Adipose tissue (tissue), 3 donors: ENCODE data around the gene MYO5A. TPM values are rescaled to one million over a fixed set of nuclear protein-coding genes. Genes with fewer than 3 reads are reported as not detected.
"Not testable (repeated sequence)": the region's sequence is repeated elsewhere in the genome, so short reads cannot be mapped to it uniquely, and the experiment has no call there.

Source experiments
- H3K27ac ChIP-seq: one replicate; pipeline ENCODE4 v1.5.1; 2013; ENCODE audit warnings: low read depth, low read length
- WGBS, 3 donors: extraction: QIAGEN DNeasy Blood & Tissue Kit; methylation state at CpG; one replicate each; pipeline ENCODE4 v1.1.7; 2013; 5-methylcytosine and 5-hydroxymethylcytosine counted together
- polyA plus RNA-seq, 3 donors: library from polyadenylated mRNA; stranded (reverse); fragments of 200-250 nt; gene quantifications; one replicate each; pipeline ENCODE4 v1.2.3, GENCODE V29; 2013
- donor health status: healthy with polysubstance abuse.
- donor health status: Bipolar disorder and iron deficiency.
- donor health status: healthy.

MYO5A gene
- polyA plus RNA-seq, 3 donors, result 3.0 to 10.1 (median 9.1) TPM

DNA sequence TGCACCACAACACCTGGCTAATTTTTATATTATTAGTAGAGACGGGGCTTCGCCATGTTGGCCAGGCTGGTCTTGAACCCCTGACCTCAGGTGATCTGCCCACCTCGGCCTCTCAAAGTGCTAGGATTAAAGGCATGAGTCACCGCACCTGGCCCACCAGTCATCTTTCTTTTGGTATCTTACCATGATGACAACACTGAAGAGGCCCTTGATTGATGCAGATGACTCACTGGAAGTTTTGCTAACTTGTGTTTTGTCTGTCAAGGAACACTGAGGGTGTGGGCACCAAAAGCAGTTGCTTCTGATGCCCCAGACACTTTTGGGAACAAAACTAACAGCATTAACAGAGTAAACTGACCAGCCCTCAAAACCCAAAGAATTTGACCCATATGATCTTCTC is 88.3 kb downstream of the MYO5A start:
- no peak overlapping the region for H3K27ac ChIP-seq
- 90 to 95% (median 94%) methylated on average over 4 of the region's 4 CpGs for WGBS, 3 donors

DNA sequence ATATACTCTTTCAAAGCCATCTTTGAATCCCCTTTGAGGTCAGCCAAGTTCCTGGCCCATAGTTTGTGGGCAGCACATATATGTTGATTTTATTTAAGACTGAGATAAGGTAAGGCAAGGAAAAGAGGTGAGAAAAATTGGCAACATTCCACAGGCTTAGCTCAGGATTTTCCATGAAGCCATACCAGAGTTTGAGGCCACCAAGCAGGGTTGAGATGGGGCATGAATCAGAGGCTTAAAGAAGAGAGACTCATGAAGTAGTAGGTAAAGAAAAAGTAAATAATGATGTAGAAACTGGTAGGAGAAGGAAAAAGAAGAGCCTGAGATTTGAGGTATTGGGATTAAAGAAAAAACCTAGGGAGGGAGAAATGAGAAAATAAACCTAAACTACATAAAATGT is 89.2 kb downstream of the MYO5A start:
- H3K27ac ChIP-seq, result no peak overlapping the region

DNA sequence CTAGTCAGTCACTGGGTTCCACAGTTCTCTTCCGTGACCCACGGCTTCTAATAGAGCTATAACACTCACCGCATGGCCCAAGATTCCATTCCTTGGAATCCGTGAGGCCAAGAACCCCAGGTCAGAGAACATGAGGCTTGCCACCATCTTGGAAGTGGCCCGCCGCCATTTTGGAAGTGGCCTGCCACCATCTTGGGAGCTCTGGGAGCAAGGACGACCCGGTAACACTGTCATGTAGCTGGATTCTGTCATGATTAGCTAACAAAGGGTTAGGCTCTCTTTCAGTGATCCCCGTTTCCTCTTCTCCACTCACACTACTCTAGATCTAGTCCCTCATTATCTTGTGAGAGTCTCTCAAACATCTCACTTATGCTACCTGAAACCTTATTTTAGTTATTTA is 89.6 kb downstream of the MYO5A start:
- H3K27ac ChIP-seq, result not testable (repeated sequence)
- WGBS, 3 donors, result 95 to 99% (median 97%) methylated on average over 8 to 9 of the region's 9 CpGs

DNA sequence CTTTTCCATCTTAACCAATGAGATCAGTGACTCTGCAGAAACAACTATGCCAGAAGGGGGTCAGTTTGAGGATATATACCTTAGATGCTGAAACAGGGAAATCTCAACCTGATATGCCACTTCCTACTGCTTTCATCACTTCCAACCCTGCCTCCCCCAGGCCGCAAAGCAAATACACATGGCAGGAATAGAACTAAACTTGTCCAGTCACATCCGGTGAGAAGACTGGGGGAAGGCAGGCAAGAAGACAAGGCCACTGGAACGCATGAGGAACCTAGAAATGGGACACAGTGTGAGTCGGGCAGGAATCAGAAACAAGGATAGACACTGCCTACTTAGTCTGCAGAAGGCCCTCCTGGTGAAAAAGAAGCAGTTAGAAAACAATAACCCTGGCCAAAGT is 90.6 kb downstream of the MYO5A start:
- H3K27ac ChIP-seq, result no peak overlapping the region
- 60 to 84% (median 63%) methylated on average over 4 of the region's 4 CpGs for WGBS, 3 donors

DNA sequence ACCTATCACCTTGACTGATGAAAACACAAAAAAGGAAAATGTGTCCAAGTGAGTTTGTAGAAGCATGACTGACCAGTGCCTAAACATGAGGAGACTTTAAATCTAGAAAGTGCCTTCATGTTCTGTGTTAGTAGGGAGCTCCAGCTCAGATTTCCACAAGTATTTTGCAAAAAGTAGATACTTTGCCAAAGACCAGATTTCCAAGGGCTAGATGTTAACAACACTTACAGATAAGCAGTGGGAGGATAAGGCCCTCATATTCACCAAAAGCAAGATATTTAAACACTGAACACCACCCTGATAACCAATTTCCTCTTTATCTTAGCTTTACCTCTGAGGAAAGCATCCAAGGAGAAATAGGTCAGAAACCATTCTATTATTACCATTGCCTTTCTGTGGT is 91.0 kb downstream of the MYO5A start:
- no peak overlapping the region for H3K27ac ChIP-seq

DNA sequence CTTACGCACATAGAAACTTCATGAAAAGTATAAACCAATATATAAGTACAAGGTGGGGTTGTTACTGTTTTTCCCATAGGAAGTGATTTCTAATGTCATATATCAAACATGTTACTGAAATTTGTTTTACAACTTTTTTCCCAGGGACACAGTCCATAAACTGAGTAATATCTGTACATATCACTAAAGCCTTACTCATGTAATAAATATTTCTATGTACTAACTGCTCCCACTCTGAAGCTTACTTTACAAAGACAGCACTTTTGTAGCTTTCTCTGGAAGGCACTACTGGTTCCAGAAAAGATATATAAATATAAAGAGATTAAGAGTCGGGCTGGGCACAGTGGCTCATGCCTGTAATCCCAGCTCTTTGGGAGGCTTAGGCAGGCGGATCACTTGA is 91.7 kb downstream of the MYO5A start:
- 88 to 95% (median 94%) methylated on average over 3 of the region's 3 CpGs for WGBS, 3 donors
- H3K27ac ChIP-seq, result no peak overlapping the region

DNA sequence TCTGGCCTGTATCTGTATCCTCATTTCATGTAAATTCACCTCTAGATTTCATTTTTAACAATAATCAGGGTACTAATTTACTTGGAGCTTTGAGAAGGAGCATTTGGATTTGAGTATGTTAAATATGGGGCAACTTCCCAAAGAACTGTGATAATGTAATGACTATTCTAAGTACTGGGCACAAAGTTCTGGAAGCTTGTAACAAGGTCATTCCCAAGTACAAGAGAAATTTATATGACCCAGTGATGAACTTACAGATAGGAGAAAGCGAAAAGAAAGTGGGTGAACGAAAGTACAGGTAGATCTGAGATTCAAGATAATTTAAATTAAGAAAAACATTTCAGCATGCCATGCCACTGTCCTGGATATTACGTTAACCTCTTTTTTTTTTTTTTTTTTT is 93.8 kb downstream of the MYO5A start:
- WGBS, 3 donors, result 94 to 99% (median 95%) methylated on average over 3 of the region's 3 CpGs
- no peak overlapping the region for H3K27ac ChIP-seq

DNA sequence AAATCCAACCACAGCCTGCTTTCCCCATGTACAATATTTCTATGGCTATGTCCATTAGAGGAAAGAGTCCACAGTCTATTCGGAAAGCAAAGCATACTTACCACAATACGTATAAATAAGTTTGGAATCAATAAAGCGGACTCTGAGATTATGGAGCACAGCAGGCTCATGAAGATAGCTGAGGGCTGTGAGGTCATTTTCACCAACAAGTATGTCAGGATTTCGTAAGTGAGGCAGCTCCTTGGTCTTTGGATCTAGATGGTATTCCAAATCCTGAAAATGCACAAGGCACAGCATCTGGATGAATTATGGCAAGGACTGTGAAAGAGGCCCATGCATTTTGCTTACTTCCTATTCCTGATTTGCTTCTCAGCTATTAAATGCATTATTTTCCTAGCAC is 100.4 kb downstream of the MYO5A start:
- H3K27ac ChIP-seq, result no peak overlapping the region
- WGBS, 3 donors, result 68 to 86% (median 78%) methylated on average over 4 of the region's 4 CpGs

DNA sequence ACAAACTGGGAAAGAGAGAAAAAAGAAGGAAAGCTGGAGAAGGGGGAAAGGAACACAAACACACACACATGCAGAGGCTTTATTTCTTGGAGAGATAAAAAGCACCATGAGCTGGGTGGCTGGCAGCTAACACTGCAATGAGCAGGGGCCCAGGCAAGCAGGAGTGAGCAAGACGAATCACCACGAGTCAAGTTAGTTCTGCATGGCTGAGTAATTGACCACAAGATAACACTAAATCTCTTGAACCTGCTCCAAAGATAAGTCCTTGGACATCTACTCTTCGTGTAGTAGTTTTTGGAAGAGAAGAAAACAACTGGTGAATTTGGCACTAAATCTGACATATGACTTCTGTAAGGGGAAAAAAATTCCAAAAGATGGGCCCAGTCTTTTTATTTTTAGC is 100.9 kb downstream of the MYO5A start:
- H3K27ac ChIP-seq, result no peak overlapping the region
- 13 to 42% (median 32%) methylated on average over 3 of the region's 3 CpGs for WGBS, 3 donors

DNA sequence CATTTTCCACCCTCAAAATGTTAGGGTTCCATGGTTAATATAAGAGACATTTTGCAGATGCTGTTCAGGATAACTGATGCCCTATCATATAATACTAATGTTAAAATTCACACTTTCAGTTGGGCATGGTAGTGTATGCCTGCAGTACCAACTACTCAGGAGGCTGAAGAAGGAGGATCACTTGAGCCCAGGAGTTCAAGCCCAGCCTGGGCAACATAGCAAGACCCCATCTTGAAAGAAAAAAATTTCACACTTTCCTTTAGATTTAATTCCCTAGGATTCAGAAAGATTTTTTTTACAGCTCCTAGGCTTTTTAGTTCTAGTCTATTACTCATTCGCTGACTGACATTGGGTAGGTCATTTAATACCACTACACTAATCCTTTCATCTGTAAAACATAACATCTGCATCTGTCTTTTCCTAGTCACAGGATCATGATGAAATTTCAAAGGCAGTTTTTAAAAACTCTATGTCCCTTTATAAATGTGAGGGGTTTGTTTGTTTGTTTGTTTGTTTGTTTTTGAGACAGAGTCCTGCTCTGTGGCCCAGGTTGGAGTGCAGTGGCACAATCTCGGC is 103.7 kb downstream of the MYO5A start:
- 93 to 99% (median 98%) methylated on average over 2 of the region's 2 CpGs for WGBS, 3 donors

DNA sequence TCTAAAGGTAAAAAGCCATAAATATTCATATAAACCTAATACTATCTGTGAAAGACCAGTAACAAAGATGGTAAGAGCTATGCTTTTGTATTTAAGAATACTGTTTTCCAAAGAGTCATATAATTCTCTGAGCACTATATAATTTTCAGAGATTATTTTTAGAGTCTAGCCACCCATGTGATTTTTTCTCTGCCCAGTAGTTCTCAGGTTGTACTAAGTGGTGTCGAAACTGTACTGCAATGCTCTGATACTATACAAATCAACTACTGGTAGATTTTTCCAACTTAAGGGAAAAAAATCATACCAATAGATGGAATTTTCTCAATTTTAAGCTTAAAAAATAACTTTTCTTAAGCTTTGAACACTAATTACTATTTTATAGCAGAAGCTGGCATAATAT is 104.8 kb downstream of the MYO5A start:
- 88 to 100% (median 97%) methylated on average over 1 of the region's 1 CpG for WGBS, 3 donors
- H3K27ac ChIP-seq, result no peak overlapping the region

More for the DNA sequence above, 103.7 kb downstream of the MYO5A start:
- no peak overlapping the region for H3K27ac ChIP-seq

DNA sequence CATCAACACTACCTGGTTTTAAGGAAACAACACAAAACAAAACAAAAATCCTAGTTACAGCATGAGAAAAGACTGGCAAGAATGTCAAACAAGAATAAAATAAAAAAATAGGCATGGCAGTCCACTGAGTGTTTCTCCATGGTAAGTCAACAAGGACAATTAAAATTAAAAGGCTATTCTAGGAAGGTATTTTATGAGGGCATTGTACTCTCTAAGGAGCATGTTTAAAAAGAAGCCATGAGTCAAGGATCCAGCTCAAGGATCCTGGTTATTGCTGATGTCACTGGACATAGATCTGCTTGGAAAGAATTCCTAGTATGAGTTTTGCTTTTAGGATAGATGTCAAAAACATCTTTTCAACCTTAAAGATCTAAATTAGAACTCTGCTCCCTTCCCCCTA is 106.7 kb downstream of the MYO5A start:
- no peak overlapping the region for H3K27ac ChIP-seq

DNA sequence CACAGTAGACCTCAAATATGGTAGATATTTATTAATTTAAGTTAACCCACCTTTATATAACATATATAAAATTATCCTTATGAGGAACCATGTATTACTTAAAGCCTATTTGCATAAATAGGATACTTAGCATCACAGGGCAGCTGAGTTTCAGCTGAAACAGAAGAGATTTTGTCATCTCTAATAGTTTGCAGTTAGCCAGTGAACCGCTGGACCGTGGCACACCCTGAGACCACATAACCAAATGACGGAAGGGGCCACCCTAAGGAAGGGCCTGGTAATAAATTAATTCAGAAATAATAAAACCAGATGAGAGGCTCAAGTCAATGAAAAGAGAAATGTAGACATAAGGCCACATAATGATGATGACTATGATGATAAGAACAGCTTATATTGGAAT is 107.7 kb downstream of the MYO5A start:
- 87 to 97% (median 87%) methylated on average over 3 of the region's 3 CpGs for WGBS, 3 donors
- H3K27ac ChIP-seq, result no peak overlapping the region

DNA sequence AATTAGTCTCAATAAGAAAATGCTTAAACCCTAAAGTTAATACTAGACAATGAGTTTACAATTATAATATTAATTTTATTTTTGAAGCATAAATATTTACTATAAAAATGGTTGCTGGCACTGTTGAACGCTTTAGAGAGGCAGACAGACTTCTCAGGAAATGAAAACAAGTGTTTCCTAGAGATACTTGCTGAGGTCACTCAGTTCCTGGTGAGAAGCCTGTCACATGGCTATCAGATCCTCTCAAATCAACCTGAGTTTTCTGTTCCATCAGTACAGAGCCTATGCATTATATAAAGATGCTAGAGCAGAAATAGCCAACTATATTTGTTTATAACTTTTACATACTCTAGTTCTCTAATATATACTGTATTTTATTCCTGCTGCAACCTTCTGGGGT is 109.2 kb downstream of the MYO5A start:
- 34 to 65% (median 41%) methylated on average over 1 of the region's 1 CpG for WGBS, 3 donors
- no peak overlapping the region for H3K27ac ChIP-seq

DNA sequence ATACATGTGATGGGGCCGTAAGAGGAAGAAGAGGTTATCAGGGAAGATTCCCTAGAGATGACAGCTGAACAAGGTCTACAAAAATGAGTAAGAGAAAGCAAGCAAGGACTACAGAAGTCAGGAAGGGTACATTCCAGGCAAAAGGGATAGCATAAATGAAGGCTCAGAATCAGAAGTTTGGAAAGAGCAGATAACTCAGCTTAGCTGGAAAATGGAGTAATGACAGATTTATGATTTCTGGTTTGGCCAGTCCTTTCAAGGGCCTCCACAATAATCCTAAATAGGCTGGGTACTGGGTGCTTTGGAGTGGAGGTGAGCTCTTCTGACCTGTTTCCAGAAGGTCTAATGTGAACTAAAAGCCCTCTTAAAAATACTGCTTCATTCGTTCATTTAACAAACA is 110.7 kb downstream of the MYO5A start:
- 83 to 92% (median 87%) methylated on average over 2 of the region's 2 CpGs for WGBS, 3 donors
- no peak overlapping the region for H3K27ac ChIP-seq

DNA sequence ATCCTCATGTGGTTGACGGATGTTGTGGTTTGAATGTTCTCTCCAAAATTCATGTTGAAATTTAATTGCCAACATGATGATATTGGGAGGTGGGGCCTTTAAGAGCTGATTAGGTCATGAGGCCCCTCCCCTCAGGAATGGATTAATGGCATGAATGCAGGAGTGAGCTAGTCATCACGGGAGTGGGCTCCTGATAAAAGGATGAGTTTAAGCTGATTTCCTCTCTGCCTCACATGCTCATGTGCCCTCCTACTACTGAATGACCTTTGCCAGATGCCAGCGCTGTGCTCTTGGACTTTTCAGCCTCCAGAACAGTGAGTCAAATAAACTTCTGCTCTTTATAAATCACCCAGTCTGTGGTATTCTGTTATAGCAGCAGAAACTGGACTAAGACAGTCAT is 111.2 kb downstream of the MYO5A start:
- no peak overlapping the region for H3K27ac ChIP-seq
- 61 to 93% (median 74%) methylated on average over 3 of the region's 3 CpGs for WGBS, 3 donors

DNA sequence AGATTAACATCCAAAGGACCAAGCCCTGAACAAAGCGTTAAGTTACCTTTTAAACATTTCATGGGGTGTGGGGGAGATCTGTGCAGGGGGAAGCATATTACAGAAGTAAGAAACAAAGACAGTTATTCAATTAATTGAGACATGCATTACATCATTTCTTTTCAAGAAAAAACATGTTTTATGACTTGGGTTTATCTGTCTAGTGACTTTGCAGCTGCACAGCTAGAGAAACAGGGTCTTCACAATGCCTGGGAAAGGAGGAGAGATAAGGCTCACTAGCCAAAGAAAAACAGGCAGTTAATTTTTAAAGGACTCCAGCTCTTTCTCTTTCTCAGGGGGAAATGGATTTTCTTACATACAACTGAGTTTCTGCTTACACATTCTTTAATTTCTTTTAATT is 112.1 kb downstream of the MYO5A start:
- not testable (repeated sequence) for H3K27ac ChIP-seq
- WGBS, 3 donors, result 79 to 94% (median 92%) methylated on average over 1 of the region's 1 CpG

DNA sequence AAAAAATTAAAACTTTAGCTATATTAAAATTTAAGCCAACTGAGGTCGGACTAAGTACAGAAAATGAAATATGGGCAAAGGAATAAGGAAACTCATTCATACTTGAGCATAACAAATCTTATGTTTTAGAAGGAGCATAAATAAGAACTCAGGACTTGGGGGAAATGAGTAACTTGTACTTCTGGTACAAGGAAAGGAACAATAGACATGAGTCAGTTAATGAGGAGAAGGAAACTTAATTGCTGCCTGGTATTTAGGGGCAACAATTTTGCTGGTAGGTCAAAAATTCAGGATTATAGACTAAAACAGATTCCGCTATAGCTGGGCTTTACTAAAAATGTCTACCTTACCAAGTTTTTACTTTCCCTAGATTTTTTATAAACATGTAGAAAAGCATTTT is 113.1 kb downstream of the MYO5A start:
- H3K27ac ChIP-seq, result no peak overlapping the region
- WGBS, 3 donors, result 68 to 94% (median 87%) methylated on average over 2 of the region's 2 CpGs

DNA sequence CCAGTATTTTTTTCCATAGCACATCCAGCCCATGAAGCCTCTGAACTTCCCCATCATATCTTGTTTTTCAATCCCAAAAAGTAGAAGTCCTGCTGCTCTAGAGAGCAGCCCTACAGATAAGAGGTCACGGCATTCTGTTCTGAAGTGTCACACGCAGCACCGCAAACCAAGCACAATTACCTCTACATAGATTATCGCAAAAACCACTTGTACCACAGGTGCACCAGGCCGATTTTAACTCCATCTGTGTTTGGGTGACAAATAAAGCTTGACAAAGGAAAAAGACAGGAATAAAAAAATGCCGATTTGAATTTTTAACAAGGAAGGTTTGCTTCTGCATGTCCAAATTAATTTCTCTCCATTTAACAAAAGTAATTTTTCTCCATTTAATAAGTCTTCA is 113.7 kb downstream of the MYO5A start:
- H3K27ac ChIP-seq, result no peak overlapping the region
- WGBS, 3 donors, result 88 to 94% (median 93%) methylated on average over 6 of the region's 6 CpGs

DNA sequence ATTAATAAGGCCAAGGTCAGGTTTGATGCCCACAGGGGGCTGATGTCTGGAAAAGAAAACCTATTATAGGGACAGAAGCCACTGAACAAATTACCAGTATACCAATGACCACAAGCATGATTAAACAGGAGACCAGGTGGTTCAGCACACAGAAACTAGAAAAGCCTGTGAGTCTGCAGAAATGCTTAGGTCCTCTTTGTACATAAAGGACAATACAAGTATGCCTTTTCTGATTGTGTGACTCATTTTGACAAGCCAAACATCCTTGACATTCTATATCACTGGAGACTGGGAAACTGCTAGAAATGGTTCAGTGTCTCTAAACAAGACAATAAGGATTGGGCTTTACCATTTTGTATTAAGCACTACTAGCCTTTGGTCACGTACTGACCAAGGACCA is 119.9 kb downstream of the MYO5A start:
- 93 to 98% (median 97%) methylated on average over 1 of the region's 1 CpG for WGBS, 3 donors
- H3K27ac ChIP-seq, result no peak overlapping the region

DNA sequence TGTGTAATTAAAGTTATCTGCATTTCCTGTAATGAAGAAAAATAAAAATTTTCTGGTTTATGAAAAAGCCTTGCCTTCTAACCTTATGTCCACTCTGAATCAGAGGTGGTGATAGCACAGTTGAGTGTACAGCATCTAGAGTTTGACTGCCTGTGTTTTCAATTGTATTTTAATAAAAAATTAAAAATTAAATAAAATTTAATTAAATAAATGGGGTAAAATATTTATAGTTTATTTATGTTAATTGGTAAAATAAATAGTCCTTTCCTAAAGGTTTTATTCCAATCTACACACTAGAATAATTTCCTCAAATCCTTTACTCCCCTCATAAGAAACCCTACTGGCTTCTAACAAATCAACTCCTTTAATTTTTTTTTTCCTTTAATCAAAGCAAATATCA is 121.3 kb downstream of the MYO5A start:
- H3K27ac ChIP-seq, result no peak overlapping the region
